HG02970 (cell line): ENCODE measurements around the gene KRT33B.

Source experiments
- ATAC-seq: cut with Tn5 transposase; IDR thresholded peaks from one replicate; pipeline ENCODE4 v1.9.1; 2021; ENCODE audit warnings: mild to moderate bottlenecking, moderate library complexity, moderate number of reproducible peaks; ENCODE audit not compliant: unreplicated experiment, low FRiP score

The KRT33B gene

GRCh38 chr17:41326173-41327145, 43.2 kb downstream of the KRT33B start:
- no peak for ATAC-seq

- no peak for ATAC-seq
Measured at GRCh38 chr17:41325611-41326010, 44.0 kb downstream of the KRT33B start.

GRCh38 chr17:41325126-41325525, 44.5 kb downstream of the KRT33B start:
- no peak for ATAC-seq

- ATAC-seq: no peak
Measured at GRCh38 chr17:41324180-41325075, 45.2 kb downstream of the KRT33B start.

GRCh38 chr17:41322903-41323895, 46.4 kb downstream of the KRT33B start:
- ATAC-seq: no peak

- ATAC-seq: no peak
Measured at GRCh38 chr17:41322094-41322902, 47.3 kb downstream of the KRT33B start.

GRCh38 chr17:41318231-41318630, 51.4 kb downstream of the KRT33B start:
- ATAC-seq: no peak

- ATAC-seq: no peak
Measured at GRCh38 chr17:41315814-41316445, 53.7 kb downstream of the KRT33B start.

GRCh38 chr17:41315204-41315794, 54.3 kb downstream of the KRT33B start, which contains the start of gene KRTAP17-1:
KRTAP17-1 (minus strand) TSS chr17:41315710; CDS start chr17:41315650, 60 bp downstream.
- ATAC-seq: no peak
